SU-DHL-6 (cell line): ENCODE data around the gene COL6A3.

Experiments used
- H2AFZ ChIP-seq: fragments of 200-600 bp; sonication (generic); 2 replicates; pipeline ENCODE4 v1.6.1; 2014; ENCODE audit warnings: low read depth, mild to moderate bottlenecking, moderate library complexity, mixed read lengths, antibody characterized with exemption, low read length; ENCODE audit not compliant: severe bottlenecking
- H3F3A ChIP-seq: fragments of 200-600 bp; shearing (Covaris generic); 2 replicates; pipeline ENCODE4 v1.6.0; 2016; ENCODE audit warnings: antibody characterized with exemption, mild to moderate bottlenecking; ENCODE audit not compliant: insufficient read depth
- H3K27ac ChIP-seq: fragments of 200-600 bp; sonication (generic); 2 replicates; pipeline ENCODE4 v1.5.1; 2016; ENCODE audit warnings: low read depth, mild to moderate bottlenecking, low read length, moderate library complexity, mixed read lengths
- H3K27me3 ChIP-seq: fragments of 200-600 bp; sonication (generic), shearing (Covaris generic); 2 replicates; pipeline ENCODE4 v1.6.0; 2014; ENCODE audit warnings: mild to moderate bottlenecking, low read length
- H3K36me3 ChIP-seq: fragments of 200-600 bp; sonication (generic); 2 replicates; pipeline ENCODE4 v1.6.1; 2014; ENCODE audit warnings: mild to moderate bottlenecking, low read length, mixed read lengths
- H3K4me2 ChIP-seq: fragments of 300-600, 200-600 bp; shearing (Covaris generic), sonication (generic); 2 replicates; pipeline ENCODE4 v1.6.0; 2014; ENCODE audit warnings: low read length, low read depth, mild to moderate bottlenecking; ENCODE audit not compliant: poor library complexity, severe bottlenecking
- H3K4me3 ChIP-seq: fragments of 200-600 bp; sonication (generic); 2 replicates; pipeline ENCODE4 v1.5.1; 2014; ENCODE audit warnings: antibody characterized with exemption, low read length, mild to moderate bottlenecking, mixed read lengths; ENCODE audit not compliant: insufficient read depth, poor library complexity, severe bottlenecking
- H3K79me2 ChIP-seq: fragments of 200-600 bp; sonication (generic); 2 replicates; pipeline ENCODE4 v1.6.1; 2014; ENCODE audit warnings: mild to moderate bottlenecking, low read length, moderate library complexity; ENCODE audit not compliant: insufficient read depth
- H3K9ac ChIP-seq: fragments of 200-600 bp; sonication (generic); 2 replicates; pipeline ENCODE4 v1.7.0; 2014; ENCODE audit warnings: mild to moderate bottlenecking, low read length
- H3K9me2 ChIP-seq: fragments of 200-600 bp; sonication (generic); replicated peaks from 2 replicates; pipeline ENCODE4 v1.6.1; 2014; ENCODE audit warnings: low read length; ENCODE audit not compliant: insufficient read depth
- H3K9me3 ChIP-seq: fragments of 200-600 bp; sonication (generic); 2 replicates; pipeline ENCODE4 v1.6.1; 2014; ENCODE audit warnings: low read length, mixed read lengths; ENCODE audit not compliant: insufficient read depth
- H4K20me1 ChIP-seq: fragments of 200-600 bp; sonication (generic); 2 replicates; pipeline ENCODE4 v1.6.1; 2014; ENCODE audit warnings: low read depth, mild to moderate bottlenecking, antibody characterized with exemption, low read length, moderate library complexity, mixed read lengths
- EZH2phosphoT487 ChIP-seq: fragments of 200-600 bp; sonication (generic), shearing (Covaris generic); conservative IDR thresholded peaks from 2 replicates; pipeline ENCODE4 v1.6.1; 2018; ENCODE audit warnings: mild to moderate bottlenecking, antibody characterized with exemption, low read length, moderate library complexity, mixed read lengths
- TF ChIP-seq, protein P1 (sequence below): fragments of 200-600 bp; sonication (generic); IDR thresholded peaks from one replicate; pipeline ENCODE4 v1.5.1; 2017; ENCODE audit warnings: antibody characterized with exemption, mild to moderate bottlenecking, low read length, moderate library complexity; ENCODE audit not compliant: insufficient read depth, poor library complexity, severe bottlenecking

COL6A3 gene

DNA sequence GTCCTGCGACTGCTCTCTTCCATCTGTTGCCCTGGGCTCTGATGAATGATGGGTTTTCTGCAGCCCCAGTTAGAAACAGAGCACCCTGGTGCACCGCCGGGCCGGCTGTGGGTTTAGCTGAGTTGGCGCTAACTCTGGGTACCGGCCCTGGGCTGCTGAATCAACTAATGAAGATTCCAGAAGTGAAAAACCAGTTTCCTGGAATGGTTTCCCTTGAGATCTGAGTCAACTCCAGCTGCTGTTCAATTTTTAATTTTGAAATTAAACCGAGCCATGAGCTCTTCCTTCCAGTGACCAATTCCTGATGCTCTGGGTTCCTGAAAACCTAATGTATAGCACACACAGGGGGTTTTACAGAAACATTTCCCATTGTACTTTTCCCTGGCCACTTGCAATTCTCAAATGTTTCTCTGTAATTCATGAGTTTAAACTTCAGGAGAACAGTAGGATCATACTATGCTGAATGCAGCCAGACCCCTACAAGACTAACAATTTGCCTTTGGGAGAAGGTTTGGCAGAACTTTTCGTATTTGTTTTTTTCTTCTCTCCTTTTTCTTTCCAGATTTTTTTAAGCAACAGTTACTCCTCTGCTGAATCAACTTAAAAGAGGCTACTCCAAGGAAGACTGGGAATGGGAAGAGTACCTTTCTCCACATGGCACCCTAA is 5.5 kb downstream of the COL6A3 start:
- H3F3A ChIP-seq, result no peaks in the 10 kb centered on the region
- no peaks in the 10 kb centered on the region for H3K79me2 ChIP-seq

DNA sequence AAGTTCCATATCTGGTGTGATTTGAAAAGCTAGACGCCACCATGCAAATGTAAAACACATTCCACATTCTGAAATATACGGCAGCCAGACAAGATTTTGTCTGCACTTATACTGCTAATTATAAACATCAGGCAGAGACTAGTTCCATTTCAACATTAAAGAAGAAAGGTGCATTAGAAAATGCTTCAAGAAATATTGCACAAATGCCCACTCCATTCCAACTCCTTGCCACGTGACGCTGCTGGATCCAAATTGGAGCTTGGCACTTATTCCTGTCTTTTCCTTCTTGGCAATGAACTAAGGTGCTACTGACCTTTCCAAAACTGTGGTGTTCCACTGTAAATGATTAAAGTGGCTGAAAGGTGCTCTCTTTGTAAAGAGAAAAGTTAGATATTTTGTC is 6.3 kb downstream of the COL6A3 start:
- no peak overlapping the region for H3K9ac ChIP-seq
- H3K27ac ChIP-seq, result no peak overlapping the region
- no peak overlapping the region for H3K4me3 ChIP-seq
- H2AFZ ChIP-seq, result no peak overlapping the region
- H3K36me3 ChIP-seq, result no peaks in the 10 kb centered on the region
- no peaks in the 10 kb centered on the region for H4K20me1 ChIP-seq
- no peaks in the 10 kb centered on the region for H3K9me3 ChIP-seq
- H3K4me2 ChIP-seq, result no peak overlapping the region
- TF ChIP-seq, protein P1, sequence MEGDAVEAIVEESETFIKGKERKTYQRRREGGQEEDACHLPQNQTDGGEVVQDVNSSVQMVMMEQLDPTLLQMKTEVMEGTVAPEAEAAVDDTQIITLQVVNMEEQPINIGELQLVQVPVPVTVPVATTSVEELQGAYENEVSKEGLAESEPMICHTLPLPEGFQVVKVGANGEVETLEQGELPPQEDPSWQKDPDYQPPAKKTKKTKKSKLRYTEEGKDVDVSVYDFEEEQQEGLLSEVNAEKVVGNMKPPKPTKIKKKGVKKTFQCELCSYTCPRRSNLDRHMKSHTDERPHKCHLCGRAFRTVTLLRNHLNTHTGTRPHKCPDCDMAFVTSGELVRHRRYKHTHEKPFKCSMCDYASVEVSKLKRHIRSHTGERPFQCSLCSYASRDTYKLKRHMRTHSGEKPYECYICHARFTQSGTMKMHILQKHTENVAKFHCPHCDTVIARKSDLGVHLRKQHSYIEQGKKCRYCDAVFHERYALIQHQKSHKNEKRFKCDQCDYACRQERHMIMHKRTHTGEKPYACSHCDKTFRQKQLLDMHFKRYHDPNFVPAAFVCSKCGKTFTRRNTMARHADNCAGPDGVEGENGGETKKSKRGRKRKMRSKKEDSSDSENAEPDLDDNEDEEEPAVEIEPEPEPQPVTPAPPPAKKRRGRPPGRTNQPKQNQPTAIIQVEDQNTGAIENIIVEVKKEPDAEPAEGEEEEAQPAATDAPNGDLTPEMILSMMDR, result no peak
- no peak for TF ChIP-seq EZH2phosphoT487
- no peaks in the 10 kb centered on the region for H3K9me2 ChIP-seq
- H3K79me2 ChIP-seq, result no peaks in the 10 kb centered on the region
- H3F3A ChIP-seq, result no peaks in the 10 kb centered on the region
- H3K27me3 ChIP-seq, result no peaks in the 10 kb centered on the region

More for the DNA sequence above, 5.5 kb downstream of the COL6A3 start:
- TF ChIP-seq, protein P1, result no peak
- Histone ChIP-seq H3K9me3 (no peaks in the 10 kb centered on the region), H4K20me1 (no peaks in the 10 kb centered on the region), H3K27me3 (no peaks in the 10 kb centered on the region), H3K9ac (no peak overlapping the region), H3K27ac (no peak overlapping the region), H3K4me2 (no peak overlapping the region), H3K4me3 (no peak overlapping the region), H3K9me2 (no peaks in the 10 kb centered on the region), H3K36me3 (no peaks in the 10 kb centered on the region), H2AFZ (no peak overlapping the region)

DNA sequence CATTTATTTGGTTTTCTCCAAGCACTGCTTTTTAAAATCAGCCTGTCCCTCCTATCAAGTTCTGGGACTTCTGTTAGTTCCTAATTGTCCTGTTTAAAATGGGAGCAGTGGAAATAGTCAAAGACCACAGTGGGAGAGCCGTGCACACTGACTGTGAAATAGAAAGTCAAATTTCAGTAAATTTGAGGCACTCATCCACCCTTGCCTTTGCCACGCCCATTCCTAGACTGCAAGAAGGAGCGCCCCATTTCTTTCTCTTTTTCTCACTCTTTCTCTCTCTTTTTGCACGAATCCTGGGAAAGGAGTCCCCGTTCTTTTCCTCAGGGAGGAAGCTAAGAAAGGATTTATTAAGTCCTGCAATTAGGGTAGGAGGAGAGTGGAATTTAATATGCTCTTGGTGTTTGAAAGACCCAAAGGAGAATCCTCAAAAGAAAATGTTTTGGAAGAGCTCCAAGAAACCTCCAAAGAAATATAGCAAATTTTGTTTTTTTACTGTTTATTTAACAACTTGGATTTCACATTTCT is 7.5 kb downstream of the COL6A3 start:
- Histone ChIP-seq H2AFZ (no peak overlapping the region), H3K79me2 (no peaks in the 10 kb centered on the region), H3K9me2 (no peaks in the 10 kb centered on the region), H3K4me2 (no peak overlapping the region), H3K4me3 (no peak overlapping the region), H3K9me3 (no peaks in the 10 kb centered on the region), H3K27ac (no peak overlapping the region), H4K20me1 (no peaks in the 10 kb centered on the region), H3K27me3 (no peaks in the 10 kb centered on the region), H3K9ac (no peak overlapping the region), H3K36me3 (no peaks in the 10 kb centered on the region), H3F3A (no peaks in the 10 kb centered on the region)
- TF ChIP-seq, protein P1, result no peak
- no peak for TF ChIP-seq EZH2phosphoT487
